ENCODE results near the gene TM9SF4. TPM values are rescaled to one million over a fixed set of nuclear protein-coding genes. Genes with fewer than 3 reads are reported as not detected.
A peak's percentile ranks its signal among the peaks of the same experiment; 100 is the strongest.

Gene TM9SF4
- total RNA-seq, 1 donor from 2014 or later: 99.4 TPM

DNA sequence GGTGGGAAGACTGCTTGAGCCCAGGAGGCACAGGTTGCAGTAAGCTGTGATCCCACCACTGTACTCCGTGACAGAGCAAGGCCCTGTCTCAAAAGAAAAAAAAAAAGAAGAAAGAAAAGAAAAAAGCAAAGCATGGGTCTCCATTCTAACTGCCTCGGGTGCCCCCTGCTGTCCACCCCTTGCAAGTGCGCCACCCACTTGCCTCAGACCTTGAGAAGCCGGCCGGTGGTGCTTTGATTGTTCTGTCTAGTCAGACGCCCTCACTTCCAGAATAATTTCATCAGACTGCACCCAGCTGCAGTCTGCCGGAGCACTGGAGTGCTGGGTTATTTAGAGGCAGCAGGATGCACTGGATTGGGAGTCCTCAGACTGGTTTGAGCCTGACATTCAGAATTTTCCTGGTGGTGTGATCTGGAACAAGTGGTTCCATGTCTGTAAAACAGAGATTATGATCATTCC lies 17.6 kb upstream of the TM9SF4 start:
- Mint-ChIP-seq H3K4me1 (ENCODE audit: unreplicated experiment) (peaks cover 6% of the 10 kb centered on the region), H3K36me3 (no peaks in the 10 kb centered on the region), H3K27me3 (peaks cover 40% of the 10 kb centered on the region), H3K9me3 (no peaks in the 10 kb centered on the region), H3K27ac (no peak overlapping the region), H3K4me3 (no peak overlapping the region)
- TF ChIP-seq, protein P1, sequence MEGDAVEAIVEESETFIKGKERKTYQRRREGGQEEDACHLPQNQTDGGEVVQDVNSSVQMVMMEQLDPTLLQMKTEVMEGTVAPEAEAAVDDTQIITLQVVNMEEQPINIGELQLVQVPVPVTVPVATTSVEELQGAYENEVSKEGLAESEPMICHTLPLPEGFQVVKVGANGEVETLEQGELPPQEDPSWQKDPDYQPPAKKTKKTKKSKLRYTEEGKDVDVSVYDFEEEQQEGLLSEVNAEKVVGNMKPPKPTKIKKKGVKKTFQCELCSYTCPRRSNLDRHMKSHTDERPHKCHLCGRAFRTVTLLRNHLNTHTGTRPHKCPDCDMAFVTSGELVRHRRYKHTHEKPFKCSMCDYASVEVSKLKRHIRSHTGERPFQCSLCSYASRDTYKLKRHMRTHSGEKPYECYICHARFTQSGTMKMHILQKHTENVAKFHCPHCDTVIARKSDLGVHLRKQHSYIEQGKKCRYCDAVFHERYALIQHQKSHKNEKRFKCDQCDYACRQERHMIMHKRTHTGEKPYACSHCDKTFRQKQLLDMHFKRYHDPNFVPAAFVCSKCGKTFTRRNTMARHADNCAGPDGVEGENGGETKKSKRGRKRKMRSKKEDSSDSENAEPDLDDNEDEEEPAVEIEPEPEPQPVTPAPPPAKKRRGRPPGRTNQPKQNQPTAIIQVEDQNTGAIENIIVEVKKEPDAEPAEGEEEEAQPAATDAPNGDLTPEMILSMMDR (conservative IDR thresholded peaks at IDR 0.05): peak; percentile 100
- peak; percentile 91 for DNase-seq (ENCODE audit: extremely low spot score, unreplicated experiment)

DNA sequence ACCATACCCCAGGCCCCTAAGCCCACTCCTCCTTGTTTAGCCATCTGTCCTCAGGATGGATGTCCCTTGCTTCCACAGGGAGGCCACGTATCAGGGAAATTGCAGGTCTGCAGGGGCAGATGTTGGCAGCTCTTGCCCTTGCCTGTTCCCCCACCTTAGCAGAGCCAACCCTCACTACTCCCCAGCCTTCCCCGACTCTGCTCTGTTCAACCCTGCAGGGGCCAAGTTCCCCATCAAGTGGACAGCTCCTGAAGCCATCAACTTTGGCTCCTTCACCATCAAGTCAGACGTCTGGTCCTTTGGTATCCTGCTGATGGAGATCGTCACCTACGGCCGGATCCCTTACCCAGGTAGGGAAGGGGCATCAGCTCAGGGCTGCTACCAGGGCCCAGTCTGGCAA lies 10.7 kb upstream of the TM9SF4 start:
- Mint-ChIP-seq H3K9me3 (no peaks in the 10 kb centered on the region), H3K4me1 (ENCODE audit: unreplicated experiment) (no peaks in the 10 kb centered on the region), H3K36me3 (no peaks in the 10 kb centered on the region), H3K27me3 (peaks cover 59% of the 10 kb centered on the region), H3K4me3 (no peak overlapping the region), H3K27ac (no peak overlapping the region)
- DNase-seq (ENCODE audit: extremely low spot score, unreplicated experiment): no peak
- TF ChIP-seq, protein P1 (conservative IDR thresholded peaks at IDR 0.05): no peak

DNA sequence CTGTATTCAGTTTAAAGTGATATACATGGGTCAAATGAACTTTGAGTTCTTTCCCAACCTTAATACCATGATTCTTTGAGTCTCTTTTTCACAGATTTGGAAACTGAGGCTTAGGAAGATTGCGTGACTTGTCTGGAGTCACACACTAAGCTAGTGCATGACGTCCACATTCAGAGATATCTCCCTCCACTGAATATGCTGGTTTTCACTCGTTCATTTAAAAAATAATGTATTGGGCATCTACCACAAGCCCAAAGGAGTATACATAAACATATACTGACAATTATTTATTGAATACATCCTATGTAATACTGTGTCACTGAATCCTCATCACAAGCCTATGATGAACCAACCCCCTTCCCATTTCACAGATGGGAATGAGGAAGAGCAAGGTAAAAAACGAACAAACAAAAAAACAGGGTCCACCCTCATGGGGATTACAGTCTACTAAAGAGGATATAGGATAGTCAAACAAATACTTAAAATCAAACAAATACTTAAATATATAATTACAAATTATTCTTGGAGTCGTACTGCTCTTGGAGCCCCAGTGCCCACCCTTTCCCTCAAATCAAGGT lies 611 bp upstream of the TM9SF4 start:
- Mint-ChIP-seq H3K36me3 (peaks cover 6% of the 10 kb centered on the region), H3K4me1 (ENCODE audit: unreplicated experiment) (peaks cover 28% of the 10 kb centered on the region), H3K4me3 (peak overlapping the region; percentile 98), H3K27ac (peak overlapping the region; percentile 100), H3K9me3 (no peaks in the 10 kb centered on the region), H3K27me3 (peaks cover 11% of the 10 kb centered on the region)
- no peak for DNase-seq (ENCODE audit: extremely low spot score, unreplicated experiment)
- TF ChIP-seq, protein P1 (conservative IDR thresholded peaks at IDR 0.05): no peak

DNA sequence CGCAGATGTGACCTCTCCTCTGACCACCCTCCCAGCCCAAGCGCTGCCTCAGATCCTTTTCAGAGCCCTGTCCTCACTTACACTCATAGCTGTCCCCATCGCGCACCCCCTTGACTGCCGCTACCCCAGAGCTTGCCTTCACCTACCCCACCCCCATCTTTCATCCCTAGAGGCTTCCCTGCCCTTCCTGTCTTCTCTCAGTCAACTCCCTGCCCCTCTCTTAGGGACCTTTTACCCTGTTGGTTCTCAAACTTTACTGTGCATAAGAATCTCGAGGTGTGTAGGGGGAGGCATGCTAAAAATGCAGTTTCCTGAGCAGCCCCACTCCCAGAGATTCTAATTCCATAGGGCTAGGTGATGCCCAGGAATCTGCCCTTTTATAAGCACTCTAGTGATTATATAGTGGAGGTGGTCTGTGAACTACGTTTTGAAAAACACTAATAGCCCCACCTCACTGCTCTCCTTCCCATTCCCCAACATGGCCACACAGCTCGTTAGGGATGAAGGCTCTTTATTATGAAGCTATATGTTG lies 725 bp downstream of the TM9SF4 start:
- Mint-ChIP-seq H3K4me1 (ENCODE audit: unreplicated experiment) (peaks cover 39% of the 10 kb centered on the region), H3K27ac (peak overlapping the region; percentile 100), H3K4me3 (peak overlapping the region; percentile 98), H3K9me3 (no peaks in the 10 kb centered on the region), H3K27me3 (no peaks in the 10 kb centered on the region), H3K36me3 (peaks cover 10% of the 10 kb centered on the region)
- no peak for DNase-seq (ENCODE audit: extremely low spot score, unreplicated experiment)
- TF ChIP-seq, protein P1 (conservative IDR thresholded peaks at IDR 0.05): no peak

DNA sequence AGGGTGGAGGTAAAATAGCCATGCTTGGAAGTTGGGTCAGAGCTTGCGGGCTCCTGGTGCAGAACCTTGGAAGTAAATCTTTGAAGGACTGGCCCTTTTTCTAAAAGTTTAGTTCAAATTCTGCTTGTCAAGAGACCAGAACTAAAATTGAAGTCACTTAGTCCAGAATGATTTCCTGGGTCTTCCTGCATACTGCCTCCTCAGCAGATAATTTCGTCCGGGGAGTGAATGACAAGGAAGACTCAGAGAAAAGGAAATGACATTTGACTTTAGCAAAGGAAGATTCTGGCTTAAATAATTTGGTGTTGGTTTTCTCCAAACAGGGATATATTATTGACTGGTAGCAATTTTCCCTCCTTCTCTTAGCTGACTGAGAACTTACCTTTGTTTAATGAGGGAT lies 1.2 kb downstream of the TM9SF4 start:
- TF ChIP-seq, protein P1 (conservative IDR thresholded peaks at IDR 0.05): no peak
- no peak for DNase-seq (ENCODE audit: extremely low spot score, unreplicated experiment)
- Mint-ChIP-seq H3K27ac (peak overlapping the region; percentile 100), H3K4me3 (peak overlapping the region; percentile 98), H3K9me3 (no peaks in the 10 kb centered on the region), H3K4me1 (ENCODE audit: unreplicated experiment) (peaks cover 42% of the 10 kb centered on the region), H3K27me3 (no peaks in the 10 kb centered on the region), H3K36me3 (peaks cover 12% of the 10 kb centered on the region)

Data from type B pancreatic cell (in vitro differentiated cells).